NCI-H2081 (cell line): ENCODE measurements around the gene FAM89B.

Experiments
- DNase-seq, 2 experiments: peaks; one replicate each; lab custom pipeline; 2025; lab: John Stamatoyannopoulos, UW

FAM89B gene

DNA sequence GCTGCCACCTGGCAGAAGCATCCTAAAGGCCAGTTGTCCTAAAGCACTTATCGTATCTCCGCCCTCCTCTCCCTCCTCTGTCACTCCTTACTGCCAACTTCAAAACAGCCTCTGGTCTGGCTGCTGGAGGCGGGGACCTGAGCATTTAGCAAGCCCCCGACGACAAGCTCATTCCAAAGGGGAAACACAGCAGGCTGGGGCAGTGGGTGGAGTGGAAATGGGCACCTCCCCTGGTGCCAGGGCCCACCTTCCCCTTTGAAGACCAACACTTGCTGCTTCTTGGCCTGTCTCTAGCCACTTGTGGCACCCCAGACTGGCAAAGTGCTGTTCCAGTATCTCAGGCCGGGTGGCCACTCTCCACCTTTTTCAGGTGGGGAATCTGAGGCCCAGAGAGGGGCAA lies 38.1 kb downstream of the FAM89B start:
- no peak for DNase-seq

DNA sequence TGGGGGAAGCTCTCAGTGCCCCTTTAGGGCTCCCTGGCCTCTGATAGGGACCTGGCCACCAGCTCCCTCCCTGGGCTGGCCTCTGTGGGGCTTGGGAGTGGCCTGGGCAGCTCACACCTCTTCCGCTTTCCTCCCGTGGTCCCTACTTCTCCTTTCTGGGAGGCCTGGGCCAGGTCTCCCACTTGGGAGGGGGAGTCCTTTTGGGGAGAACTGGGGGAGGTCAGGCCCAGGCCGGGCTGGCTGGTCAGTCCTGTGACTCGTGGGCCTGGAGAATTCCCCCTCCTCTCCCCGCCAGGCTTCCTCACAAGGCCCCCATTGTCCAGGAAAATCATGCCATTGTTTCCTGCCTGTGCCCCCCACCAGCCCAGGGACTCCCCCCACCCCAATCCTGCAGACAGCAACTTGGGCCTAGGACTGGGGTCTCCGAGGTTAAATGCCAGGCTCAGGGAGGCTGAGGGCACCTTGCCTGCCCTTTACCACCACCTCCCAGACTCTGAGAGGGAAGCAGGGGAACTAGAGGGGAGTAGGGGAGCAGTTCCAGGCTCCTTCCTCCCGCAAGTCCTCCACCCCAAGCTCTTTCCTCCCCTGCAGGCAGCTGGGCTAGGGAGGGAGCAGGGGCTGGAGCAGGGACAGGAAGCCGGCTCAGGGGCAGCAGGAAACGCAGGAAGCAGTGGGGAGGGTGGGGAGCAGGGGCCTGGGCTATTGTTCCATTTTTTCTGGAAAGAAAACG lies 38.9 kb downstream of the FAM89B start:
- peak in 1 of 2 experiments; percentile 16 for DNase-seq

DNA sequence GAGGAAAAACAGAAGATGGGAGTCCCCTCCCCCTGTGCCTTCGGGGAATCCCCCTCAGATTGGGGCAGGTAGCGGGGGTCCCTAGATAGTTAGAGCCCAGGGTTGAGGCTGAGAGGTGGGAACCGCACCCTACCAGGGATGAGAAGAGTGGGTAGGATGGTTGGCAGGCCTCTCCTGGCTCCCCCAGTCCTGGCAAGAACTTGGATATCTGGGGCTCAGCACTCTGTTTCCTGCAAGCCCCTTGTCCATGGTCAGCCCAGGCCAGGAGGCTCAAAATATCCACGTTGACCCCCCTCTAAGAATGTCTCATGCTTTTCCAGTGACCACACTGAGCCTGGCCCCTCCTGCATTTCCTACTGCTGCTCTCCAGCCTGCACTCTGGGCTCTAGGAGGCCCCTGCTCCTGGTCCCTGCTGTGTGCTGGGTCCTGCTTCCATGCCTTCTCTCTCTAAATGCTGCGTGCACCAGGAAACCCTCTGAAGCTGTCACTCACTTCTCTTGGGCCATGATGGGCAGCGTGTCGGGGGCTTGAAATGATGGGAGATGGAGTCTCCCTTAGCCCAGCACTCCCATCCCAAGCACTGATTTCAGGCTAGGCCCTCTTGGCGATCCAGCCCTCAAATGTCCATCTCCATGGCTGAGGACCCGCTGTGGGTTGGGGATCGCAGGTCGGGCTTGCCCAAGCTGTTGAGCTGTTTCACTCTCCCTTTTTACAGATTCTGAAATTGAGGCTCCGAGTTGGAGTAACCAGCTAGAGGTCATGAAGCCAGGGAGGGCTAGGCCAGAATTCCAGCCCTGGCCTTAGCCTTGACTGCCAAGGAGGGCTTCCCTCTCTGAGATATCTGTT lies 39.6 kb downstream of the FAM89B start:
- no peak for DNase-seq

DNA sequence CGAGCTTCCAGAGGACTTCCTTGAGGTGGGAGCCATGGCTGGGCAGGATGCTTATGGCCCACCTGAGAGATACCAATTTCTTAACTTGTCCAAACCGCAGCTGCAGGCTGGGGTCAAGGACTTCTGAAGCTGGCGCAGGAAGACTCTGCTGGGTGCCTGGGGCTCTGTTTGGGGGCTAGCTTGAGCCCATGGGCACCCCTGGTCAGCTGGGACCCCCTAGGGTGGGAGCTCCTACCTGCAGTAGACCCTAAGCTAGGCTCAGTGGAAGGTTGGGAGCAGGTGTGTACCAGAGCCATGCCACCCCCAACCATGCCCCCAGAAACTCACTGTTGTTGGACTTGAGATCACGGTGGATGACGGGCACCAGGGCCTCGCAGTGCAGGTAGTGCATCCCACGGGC lies 40.4 kb downstream of the FAM89B start:
- DNase-seq: no peak

DNA sequence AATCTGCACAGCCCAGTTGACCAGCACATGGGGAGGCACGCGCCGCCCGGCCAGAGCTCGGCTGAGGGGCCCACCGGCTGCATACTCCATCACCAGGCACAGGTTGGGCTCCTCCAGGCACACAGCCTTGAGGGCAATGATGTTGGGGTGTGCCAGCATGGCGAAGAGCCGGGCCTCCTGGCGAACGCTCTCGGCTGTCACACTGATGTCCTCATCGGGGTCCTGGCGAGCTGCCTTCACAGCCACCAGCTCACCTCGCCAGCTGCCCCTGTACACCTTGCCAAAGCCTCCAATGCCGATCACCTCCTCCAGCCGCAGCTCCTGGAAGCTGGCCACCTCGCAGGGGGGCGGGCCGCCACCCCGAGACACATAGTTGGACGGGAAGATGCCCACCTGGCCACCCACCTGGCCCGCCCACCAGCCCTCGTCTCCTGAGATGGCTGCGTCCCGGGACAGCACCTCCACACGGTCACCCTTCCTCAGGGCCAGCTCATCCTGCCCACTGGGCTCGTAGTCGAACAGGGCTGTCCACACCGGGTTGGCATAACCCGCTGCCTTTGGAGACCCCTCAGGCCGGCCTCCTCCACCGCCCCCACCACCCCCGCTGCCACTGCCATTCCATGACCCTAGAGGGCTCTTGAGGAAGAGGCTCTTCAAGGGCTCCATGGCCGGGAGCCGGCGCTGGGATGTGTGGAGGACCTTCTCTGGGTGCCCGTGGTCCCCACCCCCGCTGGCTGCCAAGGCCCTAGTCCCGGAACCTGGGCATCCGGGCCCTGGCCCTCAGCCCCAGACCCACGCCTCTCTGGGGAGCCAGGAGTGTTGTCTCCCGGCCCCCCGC lies 41.0 kb downstream of the FAM89B start:
- DNase-seq: no peak

DNA sequence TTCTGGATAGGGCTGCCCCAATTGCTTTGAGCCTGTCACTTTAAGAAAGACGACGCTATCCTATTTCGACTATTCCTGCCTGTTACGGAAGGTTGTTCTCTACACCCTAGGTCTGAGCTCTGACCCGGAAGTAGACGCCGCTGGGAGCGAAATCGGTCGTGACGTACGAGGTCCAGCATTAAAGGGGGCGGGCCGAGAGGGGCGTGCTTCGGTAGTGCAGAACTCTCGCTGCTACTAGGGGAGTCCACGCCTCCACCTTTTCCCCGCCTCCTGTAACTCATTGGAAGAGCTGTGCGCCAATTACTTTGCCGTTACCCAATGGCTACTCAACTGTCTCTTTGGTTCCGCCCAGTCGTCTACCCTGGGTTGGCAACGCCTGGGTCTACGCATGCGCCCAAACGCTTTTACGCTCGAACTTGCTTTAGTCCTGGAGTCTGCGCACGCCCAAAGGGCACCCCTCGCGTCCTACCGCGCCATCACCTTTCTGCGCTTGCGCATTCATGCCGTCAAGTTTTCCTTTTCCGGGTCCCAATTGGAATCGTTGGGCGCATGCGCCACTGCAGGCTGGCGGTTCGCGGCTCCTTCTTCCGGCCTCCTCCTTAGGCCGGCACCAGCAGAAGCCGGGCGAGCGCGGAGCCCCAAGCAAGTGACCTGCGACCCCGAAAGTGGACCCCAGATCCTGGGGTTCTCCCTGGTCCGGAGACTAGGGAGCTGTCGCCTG lies 43.1 kb downstream of the FAM89B start, which contains the start of gene PCNX3:
TSS of gene PCNX3 (plus strand) at position 548 of the 721 bp plus-strand sequence. CDS start 536 bp downstream, outside the sequence.
- peak; percentile 100 for DNase-seq

DNA sequence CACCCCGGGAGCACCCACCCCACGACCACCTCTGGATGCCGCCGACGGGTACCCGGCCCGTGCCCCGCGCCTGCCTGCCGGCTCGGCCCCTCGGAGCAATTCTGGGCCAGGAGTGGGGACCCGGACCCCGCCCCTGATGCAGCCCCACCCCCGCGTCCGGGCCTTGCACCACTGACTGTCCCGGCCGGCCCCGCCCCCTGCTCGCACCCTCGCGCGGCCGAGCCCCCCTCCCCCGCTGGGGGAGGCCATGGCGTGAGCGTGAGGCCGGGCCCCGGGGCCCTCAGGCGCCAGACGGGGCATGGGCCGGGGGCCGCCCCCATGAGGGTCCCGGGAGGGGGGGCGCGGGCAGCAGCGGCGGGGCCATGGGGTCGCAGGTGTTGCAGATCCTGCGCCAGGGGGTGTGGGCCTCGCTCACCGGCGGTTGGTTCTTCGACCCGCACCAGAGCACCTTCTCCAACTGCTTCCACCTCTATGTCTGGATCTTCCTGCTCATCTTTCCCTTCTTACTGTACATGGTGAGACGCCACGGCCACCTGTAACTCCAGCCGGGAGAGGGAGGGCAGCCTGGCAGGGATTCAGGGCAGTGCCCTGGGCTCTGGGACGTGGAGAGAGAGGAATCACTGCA lies 43.7 kb downstream of the FAM89B start:
- DNase-seq: no peak

DNA sequence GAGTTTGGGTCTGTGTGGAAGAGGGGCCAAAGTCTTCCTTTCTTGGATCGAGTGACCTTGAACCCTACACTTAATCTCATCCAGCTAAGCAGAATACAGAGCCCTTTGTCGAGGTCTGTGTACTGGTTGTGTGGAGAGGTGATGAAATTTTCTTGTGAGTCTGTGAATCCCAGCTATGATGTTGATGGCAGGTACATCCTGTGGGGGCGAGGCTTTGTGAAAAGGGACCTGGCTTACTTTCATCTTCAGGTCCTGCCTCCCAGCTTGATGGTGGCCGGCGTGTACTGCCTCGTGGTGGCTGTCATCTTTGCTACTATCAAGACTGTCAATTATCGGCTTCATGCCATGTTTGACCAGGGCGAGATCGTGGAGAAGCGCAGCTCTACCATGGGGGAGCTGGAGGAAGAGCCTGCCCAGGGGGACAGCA lies 44.2 kb downstream of the FAM89B start:
- no peak for DNase-seq

DNA sequence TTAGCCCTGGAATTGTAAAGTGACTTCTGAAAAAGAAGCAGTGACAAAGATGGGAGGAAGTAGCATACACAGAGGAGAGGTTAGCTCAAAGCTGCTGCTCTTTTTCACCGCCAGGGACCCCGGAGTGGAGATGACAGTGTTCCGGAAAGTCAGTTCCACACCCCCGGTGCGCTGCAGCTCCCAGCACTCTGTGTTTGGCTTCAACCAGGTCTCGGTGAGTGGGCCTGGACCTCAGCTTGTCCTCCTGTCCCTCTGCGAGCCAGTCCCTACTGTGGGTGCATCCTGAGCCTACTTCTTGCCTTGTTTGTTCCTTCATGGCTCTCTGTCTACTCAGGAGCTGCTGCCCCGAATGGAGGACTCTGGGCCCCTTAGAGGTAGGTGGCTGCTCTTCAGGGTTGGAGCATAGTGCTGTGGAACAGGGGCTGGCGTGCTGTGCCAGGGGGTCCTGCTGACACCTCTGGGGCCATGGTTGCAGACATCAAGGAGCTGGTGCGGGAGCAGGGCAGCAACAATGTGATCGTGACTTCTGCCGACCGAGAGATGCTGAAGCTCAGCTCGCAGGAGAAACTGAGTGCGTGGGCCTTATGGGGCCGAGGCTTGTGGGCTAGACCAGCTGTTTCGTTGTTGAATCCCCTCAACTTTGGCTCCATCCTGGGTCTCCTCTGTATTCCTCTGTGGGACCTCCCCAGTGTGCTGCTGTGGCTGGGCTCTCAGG lies 45.0 kb downstream of the FAM89B start:
- DNase-seq: no peak

DNA sequence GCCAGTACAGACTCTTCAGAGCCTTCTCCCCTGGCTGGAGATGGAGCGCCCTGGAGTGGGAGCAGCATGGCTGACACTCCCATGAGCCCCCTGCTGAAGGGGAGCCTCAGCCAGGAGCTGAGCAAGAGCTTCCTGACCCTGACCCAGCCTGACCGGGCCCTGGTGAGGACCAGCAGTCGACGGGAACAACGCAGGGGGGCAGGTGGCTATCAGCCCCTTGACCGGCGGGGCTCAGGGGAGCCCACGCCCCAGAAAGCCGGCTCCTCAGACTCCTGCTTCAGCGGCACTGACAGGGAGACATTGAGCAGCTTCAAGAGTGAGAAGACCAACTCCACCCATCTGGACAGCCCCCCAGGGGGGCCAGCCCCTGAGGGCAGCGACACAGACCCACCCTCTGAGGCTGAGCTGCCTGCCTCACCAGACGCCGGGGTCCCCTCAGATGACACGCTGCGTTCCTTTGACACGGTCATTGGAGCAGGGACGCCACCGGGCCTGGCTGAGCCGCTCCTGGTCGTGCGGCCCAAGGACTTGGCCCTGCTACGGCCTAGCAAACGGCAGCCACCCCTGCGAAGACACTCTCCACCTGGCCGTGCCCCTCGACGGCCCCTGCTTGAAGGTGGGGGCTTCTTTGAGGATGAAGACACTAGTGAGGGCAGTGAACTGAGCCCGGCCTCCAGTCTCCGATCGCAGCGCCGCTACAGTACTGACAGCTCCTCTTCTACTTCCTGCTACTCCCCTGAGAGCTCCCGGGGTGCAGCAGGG lies 45.8 kb downstream of the FAM89B start:
- no peak for DNase-seq

DNA sequence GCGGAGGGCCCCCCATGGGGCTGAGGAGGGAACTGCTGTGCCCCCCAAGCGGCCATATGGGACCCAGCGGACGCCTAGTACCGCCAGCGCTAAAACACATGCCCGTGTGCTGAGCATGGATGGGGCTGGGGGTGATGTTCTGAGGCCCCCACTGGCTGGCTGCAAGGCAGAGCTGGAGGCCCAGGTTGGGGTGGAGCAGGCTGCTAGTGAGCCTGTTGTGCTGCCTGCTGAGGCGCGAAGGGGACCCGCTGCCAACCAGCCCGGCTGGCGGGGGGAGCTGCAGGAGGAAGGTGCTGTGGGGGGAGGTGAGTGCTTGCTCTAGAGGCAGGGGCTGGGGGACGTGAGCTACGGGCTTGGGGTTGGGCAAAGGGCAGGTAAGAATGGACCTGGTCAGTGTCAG lies 46.4 kb downstream of the FAM89B start:
- no peak for DNase-seq

DNA sequence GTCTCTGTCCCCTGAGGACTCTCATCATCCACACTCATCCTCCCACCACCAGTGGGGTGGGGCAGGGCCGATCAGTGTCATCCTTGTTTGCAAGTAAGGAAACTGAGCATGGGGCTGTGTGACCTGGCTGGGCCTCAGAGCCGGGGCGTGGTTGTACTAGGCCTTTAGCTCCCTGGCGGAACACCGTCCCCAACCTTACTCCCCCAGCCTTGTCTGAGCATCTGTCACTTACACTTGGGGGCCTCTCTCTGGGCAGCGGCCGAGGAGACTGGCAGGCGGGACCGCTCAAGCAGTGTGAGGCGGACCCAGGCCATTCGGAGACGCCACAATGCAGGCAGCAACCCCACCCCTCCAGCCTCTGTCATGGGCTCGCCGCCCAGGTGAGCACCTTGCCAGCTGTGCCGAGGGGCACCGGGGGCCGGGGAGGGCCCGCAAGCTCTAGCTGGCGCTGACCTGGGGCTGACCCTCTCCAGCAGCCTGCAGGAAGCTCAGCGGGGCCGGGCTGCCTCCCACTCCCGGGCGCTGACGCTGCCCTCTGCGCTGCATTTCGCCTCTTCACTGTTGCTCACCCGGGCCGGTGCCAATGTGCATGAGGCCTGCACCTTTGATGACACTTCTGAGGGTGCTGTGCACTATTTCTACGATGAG lies 47.1 kb downstream of the FAM89B start:
- no peak for DNase-seq

DNA sequence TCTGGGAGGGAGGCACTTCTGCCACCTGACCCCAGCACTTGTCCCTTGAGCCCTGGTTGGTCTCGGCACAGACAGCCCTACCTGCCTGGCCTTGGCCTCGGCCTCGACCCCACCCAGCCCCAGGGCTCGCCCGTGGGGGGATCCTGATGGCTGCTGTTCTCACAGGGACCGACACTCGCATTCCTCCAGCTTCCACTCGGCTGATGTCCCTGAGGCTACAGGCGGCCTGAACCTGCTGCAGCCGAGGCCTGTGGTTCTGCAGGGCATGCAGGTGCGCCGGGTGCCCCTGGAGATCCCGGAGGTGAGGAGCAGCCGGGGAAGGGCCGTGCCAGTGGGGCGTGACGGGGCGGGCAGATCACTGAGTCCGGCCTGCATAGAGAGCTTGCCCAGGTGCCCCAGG lies 48.3 kb downstream of the FAM89B start:
- DNase-seq: no peak

DNA sequence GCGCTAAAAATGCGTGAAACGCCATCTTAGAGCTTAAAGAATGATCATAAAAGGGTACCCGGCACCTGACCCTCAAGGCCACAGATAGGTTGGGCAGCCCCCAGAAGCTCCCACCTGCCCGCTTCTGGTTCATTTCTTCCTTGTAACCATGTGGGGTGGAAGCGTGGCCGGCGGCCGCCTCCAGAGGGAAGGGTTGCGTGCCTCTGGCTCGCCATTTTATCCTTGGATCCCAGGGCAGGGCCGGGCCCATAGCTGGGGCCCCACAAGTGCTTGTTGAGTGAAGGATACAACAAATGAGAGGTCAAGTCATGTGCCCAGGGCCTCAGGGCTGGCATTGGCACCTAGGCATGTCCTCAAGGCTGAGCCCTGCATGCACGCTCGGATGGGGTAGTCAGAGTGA lies 49.1 kb downstream of the FAM89B start:
- DNase-seq: no peak

DNA sequence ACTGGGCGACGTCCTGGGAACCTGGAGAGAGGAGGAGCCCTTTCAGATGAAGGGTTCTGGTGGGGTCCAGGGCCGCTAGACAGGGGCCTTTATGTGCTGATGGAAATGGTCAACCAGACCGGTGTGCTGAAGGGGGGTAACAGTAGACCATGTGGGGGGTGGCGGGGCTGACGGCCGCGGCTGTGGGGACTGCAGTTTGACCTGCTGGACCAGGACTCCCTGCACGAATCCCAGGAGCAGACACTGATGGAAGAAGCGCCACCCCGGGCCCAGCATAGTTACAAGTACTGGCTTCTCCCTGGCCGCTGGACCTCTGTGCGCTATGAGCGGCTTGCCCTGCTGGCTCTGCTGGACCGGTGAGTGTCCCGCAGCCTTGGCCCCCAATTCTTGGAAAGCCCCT lies 49.7 kb downstream of the FAM89B start:
- no peak for DNase-seq

DNA sequence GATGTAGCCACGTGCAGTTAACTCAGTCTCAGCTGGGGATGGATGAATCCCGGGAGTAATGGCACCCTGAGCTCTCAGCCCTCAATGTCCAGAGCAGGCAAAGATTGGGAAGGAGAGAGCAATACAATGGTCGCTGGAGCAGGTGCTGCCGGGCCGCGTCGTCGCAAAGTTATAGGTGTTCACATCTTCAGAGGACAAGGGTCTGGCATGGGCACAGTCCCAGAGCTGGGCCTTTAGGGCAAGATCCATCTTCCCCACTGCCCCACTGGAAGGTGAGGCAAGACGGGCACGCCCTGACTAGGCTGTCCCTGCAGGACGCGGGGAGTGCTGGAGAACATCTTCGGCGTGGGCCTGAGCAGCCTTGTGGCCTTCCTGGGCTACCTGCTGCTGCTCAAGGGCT lies 50.8 kb downstream of the FAM89B start:
- DNase-seq: no peak
